ENCODE results near the gene HSD17B14. TPM values are rescaled to one million over a fixed set of nuclear protein-coding genes. Genes with fewer than 3 reads are reported as not detected.

The HSD17B14 gene
- total RNA-seq, 1 experiment from 2014 or later = 3.9 TPM

Other genes with a start within 250 kb of the HSD17B14 start
- not detected for gene SPACA4, start 229.7 kb downstream of the HSD17B14 start, total RNA-seq (2021; ENCODE audit: unreplicated experiment)
- gene FAM83E, start 221.4 kb downstream of the HSD17B14 start, total RNA-seq (2021; ENCODE audit: unreplicated experiment) = 6.8 TPM
- gene RPL18, start 217.3 kb downstream of the HSD17B14 start, total RNA-seq (2021; ENCODE audit: unreplicated experiment) = 2,006 TPM
- 19.9 TPM for gene SPHK2, start 217.0 kb downstream of the HSD17B14 start, total RNA-seq (2021; ENCODE audit: unreplicated experiment)
- 45.9 TPM for gene DBP, start 199.1 kb downstream of the HSD17B14 start, total RNA-seq (2021; ENCODE audit: unreplicated experiment)
- gene CA11, start 190.3 kb downstream of the HSD17B14 start, total RNA-seq (2021; ENCODE audit: unreplicated experiment) = 29.6 TPM
- 3.1 TPM for gene NTN5, start 163.5 kb downstream of the HSD17B14 start, total RNA-seq (2021; ENCODE audit: unreplicated experiment)
- gene FUT2, start 140.5 kb downstream of the HSD17B14 start, total RNA-seq (2021; ENCODE audit: unreplicated experiment) = 12.5 TPM
- gene MAMSTR, start 116.8 kb downstream of the HSD17B14 start, total RNA-seq (2021; ENCODE audit: unreplicated experiment) = 1.3 TPM
- gene RASIP1, start 95.9 kb downstream of the HSD17B14 start, total RNA-seq (2021; ENCODE audit: unreplicated experiment) = 1.9 TPM
- 1.7 TPM for gene IZUMO1, start 89.6 kb downstream of the HSD17B14 start, total RNA-seq (2021; ENCODE audit: unreplicated experiment)
- 14.1 TPM for gene FUT1, start 83.8 kb downstream of the HSD17B14 start, total RNA-seq (2021; ENCODE audit: unreplicated experiment)
- gene FGF21, start 81.0 kb downstream of the HSD17B14 start, total RNA-seq (2021; ENCODE audit: unreplicated experiment) = 0.81 TPM
- gene BCAT2, start 25.5 kb downstream of the HSD17B14 start, total RNA-seq (2021; ENCODE audit: unreplicated experiment) = 66.1 TPM
- gene PLEKHA4, start 32.1 kb upstream of the HSD17B14 start, total RNA-seq (2021; ENCODE audit: unreplicated experiment) = 20.4 TPM
- gene PPP1R15A, start 35.9 kb upstream of the HSD17B14 start, total RNA-seq (2021; ENCODE audit: unreplicated experiment) = 50.3 TPM
- not detected for gene TULP2, start 62.3 kb upstream of the HSD17B14 start, total RNA-seq (2021; ENCODE audit: unreplicated experiment)
- gene NUCB1, start 63.8 kb upstream of the HSD17B14 start, total RNA-seq (2021; ENCODE audit: unreplicated experiment) = 88.8 TPM
- gene DHDH, start 97.2 kb upstream of the HSD17B14 start, total RNA-seq (2021; ENCODE audit: unreplicated experiment) = 8.6 TPM
- gene BAX, start 118.4 kb upstream of the HSD17B14 start, total RNA-seq (2021; ENCODE audit: unreplicated experiment) = 96.4 TPM
- 1,885 TPM for gene FTL, start 128.8 kb upstream of the HSD17B14 start, total RNA-seq (2021; ENCODE audit: unreplicated experiment)
- gene GYS1, start 156.8 kb upstream of the HSD17B14 start, total RNA-seq (2021; ENCODE audit: unreplicated experiment) = 50.7 TPM
- gene RUVBL2, start 157.4 kb upstream of the HSD17B14 start, total RNA-seq (2021; ENCODE audit: unreplicated experiment) = 270 TPM
- gene LHB, start 180.6 kb upstream of the HSD17B14 start, total RNA-seq (2021; ENCODE audit: unreplicated experiment) = 3.7 TPM
- not detected for gene CGB3, start 187.8 kb upstream of the HSD17B14 start, total RNA-seq (2021; ENCODE audit: unreplicated experiment)
- gene CGB2, start 195.4 kb upstream of the HSD17B14 start, total RNA-seq (2021; ENCODE audit: unreplicated experiment) = 5.0 TPM
- 0.76 TPM for gene CGB1, start 200.4 kb upstream of the HSD17B14 start, total RNA-seq (2021; ENCODE audit: unreplicated experiment)
- gene CGB5, start 207.4 kb upstream of the HSD17B14 start, total RNA-seq (2021; ENCODE audit: unreplicated experiment) = not detected
- gene CGB8, start 212.6 kb upstream of the HSD17B14 start, total RNA-seq (2021; ENCODE audit: unreplicated experiment) = 0.34 TPM
- gene CGB7, start 221.3 kb upstream of the HSD17B14 start, total RNA-seq (2021; ENCODE audit: unreplicated experiment) = 5.4 TPM
- 1.7 TPM for gene NTF4, start 228.3 kb upstream of the HSD17B14 start, total RNA-seq (2021; ENCODE audit: unreplicated experiment)
- not detected for gene KCNA7, start 236.2 kb upstream of the HSD17B14 start, total RNA-seq (2021; ENCODE audit: unreplicated experiment)
- gene SNRNP70, start 249.0 kb upstream of the HSD17B14 start, total RNA-seq (2021; ENCODE audit: unreplicated experiment) = 236 TPM

All from HCT116 (cell line).